Stimulated activated CD8-positive, alpha-beta memory T cell treated with anti-CD3 and anti-CD28 coated beads, Interleukin-15, amount 100 ng/mL, for 48 hours (primary cell): ENCODE results near the gene SLC1A2.

Experiments
- DNase-seq, 2 donors: peaks; one replicate each; pipeline ENCODE4 v3.0.0-alpha.2; 2020; ENCODE audit warnings: low read depth in 2 of 2

Gene SLC1A2

DNA sequence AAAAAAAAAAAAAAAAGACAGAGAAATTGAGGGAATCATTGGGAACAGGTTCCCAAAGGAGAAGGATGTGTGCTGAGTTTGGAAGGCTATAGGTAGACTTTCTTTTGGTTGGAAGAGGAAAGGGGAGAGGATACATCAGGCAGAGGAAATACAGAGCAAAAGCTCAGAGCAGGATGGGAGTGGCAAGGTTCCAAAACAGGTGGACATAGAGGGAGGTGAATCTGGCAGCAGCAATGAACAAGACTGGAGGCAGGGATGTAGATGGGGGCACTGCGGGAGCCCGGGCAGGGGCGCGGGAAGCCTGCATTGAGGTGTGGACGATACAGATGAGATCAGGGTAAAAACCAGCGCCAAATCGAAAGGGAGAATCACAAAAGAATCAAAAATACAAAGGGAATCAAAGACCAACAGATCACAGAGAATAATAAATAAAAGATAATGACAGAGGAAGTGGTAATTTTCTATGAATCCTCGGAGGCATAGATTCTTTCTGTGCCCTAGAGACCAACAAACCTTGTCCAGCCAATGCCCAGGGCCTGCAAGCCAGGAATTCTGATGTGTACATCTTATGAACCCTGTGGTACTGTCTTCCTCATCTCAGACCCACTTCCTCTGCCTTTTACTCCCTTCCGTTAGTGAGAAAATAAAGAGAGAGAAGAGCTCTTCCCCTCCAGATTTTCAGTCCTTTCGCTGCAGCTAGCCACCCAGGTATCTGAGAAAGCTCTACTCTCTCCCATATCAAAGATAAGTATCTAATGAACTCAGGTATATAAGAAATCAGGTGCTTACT is 70.3 kb downstream of the SLC1A2 start:
- DNase-seq: no peak

DNA sequence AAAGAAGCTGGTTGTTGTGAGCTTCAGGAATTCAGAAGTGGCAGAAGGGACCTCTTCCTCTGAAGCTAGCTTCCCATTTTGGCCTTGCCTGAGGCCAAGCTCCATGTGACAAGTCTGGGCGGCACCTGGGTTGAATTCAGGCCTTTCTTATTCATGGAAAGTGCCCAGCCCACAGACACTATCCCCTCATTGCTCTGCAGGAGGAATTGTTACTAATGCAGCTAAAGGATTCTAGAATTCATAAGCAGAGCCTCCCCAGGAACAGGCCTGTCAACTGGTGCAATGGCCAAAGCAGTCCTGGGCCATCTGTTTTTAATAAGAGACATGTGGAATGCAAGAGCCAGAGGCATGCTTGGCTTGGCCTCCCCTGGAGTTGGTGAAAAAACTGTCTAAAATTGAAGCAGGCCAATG is 71.4 kb downstream of the SLC1A2 start:
- no peak for DNase-seq

DNA sequence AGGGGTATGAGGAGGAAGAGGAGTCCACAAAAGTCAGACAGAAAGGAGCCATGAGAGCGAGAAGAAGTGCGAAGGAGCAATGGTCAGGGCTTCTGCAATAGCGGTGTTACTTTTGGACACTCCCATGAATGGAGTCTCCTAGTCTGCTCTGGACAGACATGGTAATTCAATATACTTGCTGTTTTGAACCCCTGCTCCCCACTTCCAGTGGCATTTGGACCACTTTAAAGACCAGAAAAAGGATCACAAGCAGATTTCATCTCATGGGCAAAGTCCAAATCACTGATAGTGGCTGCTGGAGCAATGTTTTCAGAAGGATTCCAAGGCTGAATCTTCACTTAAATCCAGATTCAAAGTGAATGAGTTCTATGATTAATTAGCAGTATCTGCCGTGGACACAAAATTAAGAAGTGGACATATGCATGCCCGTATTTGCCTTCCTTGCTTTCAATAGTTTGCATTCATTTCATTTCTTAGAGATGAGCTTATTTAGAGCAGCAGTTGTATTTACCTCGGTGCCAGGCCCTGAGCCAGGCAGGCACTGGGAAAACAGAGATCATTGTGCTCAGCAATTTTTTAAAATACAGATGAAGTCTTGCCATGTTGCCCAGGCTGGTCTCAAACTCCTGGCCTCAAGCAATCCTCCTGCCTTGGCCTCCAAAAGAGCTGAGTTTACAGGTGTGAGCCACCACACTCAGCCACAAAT is 72.0 kb downstream of the SLC1A2 start:
- no peak for DNase-seq

DNA sequence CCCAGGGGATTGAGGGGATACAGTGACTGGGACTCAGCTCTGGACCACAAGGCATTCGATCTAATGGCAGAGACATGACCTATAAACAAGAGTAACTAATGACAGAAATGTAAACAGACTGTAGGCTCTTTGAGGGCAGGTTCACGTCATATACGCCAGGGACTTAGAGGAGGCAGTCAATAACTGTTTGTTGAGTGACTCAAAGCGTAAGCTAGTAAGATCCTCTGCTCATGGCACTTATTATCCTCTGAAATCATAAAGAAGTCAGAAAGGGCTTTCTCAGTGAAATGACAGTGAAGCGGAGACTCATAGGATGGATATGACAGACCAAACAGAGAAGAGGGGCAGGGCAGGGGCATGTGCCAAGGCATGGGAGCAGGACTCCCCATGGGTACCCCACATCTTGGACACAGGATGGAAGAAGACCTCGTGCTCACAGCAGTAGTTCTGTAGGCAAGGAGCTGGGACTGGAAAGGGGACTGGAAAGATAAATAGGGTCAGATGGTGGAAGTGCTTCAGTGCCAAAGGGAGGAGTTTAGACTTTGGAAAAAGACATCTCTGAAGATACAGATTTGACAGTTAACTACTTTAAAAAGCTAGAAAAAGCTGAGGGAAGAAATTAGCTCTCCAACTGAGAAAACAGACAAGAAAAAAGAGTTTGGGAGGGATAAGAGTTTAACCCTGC is 72.7 kb downstream of the SLC1A2 start:
- DNase-seq: no peak

DNA sequence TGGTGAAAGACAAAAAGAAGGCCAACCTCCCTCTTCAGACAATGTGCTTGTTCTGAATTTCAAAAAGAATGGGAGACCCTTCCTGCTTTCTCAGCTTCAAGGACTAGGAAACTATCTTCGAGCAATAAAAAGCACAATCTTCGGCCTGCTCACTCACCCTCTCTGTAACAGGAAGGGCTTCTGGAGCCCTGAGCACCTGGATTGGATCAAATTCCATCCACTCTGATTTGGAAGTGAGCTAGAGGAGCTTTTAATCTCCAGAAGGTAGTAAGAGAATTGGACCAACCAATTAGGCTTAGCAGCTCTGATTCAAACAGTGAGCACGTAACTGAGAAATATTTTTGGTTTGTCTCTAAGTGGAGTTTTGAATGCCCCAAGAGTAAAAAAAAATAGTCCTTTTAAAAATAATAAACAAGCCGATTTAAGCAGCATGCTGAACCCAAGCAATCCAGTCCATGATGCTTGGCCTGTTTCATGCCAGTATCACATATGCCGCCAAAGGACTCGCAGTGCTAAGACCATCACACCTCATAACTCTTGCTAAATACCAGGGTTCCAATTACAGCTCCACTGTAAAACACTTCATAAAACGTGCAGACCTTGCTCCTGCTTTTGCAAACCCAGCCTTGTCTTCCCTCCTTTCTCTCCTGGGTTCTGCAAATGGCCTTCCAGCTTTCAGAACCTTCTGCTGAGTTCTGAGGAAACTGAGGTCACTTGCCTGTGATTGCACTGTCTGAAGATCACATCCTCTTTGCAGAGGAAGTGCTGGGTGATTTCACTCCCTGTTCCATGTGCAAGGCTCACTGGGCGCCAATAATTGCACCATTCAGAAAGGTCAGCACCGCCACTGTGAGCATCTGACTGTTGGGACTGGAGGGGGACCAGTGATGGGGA is 74.4 kb downstream of the SLC1A2 start:
- no peak for DNase-seq

DNA sequence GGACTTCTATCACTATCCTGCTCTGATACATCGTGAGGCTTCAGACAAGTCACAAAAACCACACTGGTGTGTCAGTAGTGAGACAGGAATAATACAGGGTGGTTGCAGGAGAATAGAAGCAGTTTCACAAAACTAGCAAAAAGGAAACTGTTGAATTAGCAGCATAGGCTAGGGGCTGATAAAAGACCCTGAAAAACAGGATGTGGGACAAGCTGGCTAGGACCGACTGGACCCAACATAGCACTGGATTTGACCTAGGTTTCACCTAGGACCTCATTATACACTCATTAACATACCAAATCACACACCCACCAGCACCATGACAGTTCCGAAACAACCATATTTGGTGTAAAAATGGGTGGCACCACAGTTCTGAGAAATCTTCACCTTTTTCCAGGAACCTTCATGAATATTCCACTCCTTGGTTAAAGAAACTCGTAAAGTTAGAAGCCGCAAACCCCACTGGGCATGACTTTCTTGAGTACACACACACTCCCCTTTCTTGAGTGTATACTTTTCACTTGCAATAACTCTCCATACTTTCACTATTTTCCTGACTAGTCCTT is 76.2 kb downstream of the SLC1A2 start:
- DNase-seq: peak; percentile 12 to 14

DNA sequence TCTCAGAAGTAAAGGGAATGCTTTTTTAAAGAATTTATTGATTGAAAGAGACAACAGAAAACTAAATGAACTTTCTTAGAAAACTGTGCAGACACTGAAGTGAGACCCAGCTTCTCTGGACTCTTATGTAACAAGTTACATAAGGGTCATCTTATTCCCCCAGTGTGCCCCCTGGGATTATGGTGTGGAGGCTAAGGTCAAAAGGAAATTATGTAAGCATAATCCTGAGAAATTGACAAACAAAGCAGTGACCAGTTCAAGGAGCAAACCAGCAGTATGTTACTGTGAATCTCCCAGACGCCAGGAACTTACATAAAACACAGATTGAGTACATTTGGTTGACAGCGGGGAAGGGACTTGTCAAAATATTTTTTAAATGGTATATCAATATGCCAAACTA is 78.6 kb downstream of the SLC1A2 start:
- no peak for DNase-seq

DNA sequence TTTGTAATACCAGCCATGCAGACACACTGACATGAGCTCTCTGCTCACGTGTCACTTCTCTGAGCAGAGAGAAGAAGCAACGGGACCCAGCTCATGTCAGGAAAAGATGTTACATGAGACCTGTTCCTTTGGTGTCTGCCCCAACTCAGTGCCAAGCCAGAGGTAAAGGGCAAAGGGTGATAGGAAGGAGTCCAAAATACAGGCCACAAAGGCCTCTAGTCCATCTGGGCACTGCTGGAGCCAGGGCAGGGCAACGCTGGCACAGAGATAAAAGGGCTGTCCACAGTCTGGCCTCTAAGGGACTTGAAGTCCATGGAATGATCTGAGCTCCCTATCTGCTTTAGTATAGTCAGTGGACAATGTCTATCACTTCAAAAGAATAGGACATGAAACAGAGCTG is 79.3 kb downstream of the SLC1A2 start:
- no peak for DNase-seq

DNA sequence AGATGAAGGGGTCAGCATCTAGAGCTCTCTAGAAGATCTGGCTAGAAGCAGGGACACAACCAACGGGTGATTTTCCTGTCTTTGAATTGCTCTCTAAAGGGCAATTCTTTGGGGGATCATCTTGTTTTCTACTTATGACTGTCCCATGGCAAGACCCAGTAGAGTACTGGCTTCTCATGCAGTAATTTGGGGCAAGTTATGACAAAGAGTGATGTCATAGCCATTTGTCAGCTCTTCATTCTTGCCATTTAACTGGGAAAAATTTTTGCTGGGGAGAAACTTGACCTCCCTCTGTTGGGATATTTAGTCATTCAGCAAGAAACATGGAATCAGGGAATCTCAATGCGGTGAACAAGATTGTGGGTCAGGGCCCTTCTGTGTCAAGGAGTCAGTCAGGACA is 80.4 kb downstream of the SLC1A2 start:
- no peak for DNase-seq

DNA sequence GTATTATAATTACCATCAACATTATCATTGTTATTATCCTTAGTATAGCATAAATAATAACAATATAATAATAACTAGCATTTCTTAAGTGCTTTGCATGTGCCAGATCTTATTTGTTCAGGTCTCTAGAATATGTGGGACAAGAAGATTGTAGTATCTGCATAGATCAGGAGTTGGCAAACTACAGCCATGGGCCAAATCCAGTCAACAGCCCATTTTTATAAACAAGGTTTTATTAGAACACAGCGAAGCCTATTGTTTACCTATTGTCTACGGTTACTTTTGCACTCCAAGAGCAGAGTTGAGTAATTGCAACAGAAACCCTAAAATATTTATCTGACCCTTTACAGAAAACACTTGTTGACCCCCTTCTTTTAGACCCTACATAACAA is 81.4 kb downstream of the SLC1A2 start:
- no peak for DNase-seq

DNA sequence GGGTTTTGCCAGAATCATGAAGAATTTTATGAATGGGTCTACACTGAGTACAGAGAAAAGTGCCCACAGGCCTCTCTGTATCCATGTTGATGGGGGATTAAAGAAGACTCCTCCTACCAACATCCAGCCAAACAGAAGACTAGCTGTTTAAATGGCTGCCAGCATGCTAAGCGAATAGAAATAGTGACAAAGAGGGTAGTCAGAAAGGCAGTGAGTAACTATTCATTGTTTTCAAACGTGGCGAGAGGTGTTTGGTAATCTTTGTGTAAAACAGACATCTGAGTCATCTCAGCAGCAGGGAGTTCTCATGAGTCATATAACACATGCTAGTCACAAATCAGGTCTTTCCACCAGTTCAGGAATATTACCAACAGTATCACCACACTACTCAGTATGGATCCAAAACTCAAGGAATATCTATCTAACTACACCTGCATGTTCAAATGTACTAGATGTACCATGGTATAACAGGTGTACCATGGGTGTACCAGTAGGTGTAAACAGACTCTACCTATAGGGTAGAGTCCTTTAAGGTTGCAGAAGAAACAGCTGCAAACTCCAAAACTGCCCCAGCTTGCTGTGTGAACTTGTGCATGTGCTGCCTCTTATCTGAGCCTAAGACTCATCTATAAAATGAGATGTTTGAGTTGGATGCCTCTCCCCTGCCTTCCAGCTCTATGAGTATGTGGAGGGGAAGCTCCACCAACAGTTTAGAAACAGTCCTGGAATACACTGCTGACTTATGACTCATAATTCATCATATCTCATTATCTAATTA is 82.0 kb downstream of the SLC1A2 start:
- DNase-seq: peak in 1 of 2 donors; percentile 10

DNA sequence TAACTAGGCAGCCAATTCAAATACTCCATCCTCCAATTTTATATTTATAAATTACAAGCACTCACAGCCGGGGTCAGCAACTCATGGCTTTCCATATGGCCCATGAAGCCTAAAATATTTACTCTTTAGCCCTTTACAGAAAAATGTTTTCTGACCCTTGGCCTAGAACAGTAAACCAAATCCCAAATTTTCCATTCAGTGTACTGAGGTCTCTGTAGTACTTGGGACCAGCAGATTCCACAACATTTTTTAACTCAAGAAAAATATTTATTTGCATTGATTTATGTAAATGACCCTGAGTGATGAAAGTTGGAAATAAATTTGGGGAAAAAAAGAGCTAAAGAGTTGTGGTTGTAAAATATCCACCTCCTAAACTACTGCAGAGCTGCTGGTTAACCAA is 82.6 kb downstream of the SLC1A2 start:
- no peak for DNase-seq

DNA sequence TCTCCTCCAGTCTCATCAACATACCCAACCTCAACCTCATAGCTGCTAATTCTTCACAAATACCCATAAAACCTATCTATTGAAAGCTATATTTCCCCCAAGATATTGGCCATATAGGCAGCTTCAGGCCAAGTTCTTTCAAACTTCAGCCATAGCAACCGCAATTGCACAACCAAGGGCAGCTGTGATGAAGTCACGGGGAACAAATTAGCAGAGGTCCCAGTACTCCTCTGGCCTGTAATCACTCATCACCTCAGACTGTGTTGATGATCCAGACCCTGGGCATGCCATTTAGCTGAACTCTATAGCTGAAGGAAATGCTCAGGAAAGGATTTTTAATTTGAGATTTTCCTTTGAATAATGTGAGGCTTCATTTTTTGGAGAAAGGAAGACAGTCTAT is 84.1 kb downstream of the SLC1A2 start:
- DNase-seq: no peak

DNA sequence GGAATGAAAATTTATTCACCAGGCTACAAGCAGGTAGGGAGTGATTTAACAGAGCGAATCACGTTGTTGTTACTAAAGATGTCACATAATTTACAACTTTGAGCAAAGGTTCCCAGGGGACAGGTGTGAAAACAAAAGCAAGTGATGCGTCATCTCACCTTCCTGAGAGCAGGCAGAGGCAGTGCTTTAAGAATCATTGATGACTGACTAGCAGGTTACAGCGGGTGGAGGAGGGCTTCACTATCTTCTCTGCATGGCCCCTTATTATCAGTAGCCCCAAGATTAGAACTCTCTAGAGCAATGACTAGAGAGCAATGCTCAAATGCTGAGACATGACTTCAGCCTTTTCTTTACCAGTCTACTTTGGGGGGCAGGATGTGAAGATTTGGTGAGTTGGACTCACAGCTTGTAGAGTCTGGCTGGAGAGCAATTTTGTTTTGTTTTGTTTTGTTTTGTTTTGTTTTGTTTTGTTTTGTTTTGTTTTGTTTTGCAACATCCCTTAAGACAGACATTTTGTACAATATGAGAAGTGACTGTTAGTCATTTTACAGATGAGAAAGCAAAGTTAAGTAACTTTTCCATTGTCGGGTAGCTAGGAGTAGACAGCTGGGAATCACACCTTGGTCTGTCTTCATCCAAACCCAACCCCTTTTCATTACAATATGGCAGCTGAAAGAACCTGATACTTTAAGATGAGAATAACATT is 84.8 kb downstream of the SLC1A2 start:
- DNase-seq: no peak

DNA sequence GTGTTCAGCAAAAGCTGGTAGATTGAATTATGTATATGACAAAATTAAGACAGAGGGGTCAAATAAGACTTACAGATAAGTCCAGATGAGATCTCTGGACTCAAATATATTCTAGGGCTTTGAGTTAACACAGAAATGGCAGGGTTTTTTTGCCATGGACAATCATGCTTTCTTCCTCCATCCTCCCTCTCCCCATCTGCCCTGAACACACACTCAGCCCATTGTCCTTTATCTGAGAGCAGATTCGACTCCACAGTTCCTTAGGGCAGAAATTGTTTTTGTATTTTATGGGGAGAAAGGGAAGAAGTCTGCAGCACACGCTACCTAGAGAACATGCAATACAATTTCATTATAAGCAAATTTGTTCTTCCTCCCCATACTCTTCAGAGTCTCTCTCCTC is 86.8 kb downstream of the SLC1A2 start:
- no peak for DNase-seq

DNA sequence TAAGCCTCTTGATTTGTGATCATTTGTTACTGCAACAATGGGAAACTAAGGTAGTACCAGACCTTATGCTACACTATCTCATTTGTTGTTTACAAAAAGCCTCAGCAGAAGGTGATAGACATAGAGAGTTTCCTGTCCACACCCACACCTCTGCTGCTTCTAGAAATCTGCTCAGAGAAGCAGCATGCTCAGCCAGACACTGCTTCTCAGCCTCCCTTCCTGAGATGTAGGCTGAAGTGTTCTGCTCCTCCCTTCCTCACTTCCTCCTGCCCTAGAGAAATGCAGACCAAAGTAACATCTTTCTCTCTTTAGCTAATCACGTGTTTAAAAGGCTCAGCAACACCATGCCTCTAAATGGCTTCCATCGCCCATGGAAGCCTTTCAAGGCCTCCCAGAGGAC is 88.4 kb downstream of the SLC1A2 start:
- DNase-seq: no peak

DNA sequence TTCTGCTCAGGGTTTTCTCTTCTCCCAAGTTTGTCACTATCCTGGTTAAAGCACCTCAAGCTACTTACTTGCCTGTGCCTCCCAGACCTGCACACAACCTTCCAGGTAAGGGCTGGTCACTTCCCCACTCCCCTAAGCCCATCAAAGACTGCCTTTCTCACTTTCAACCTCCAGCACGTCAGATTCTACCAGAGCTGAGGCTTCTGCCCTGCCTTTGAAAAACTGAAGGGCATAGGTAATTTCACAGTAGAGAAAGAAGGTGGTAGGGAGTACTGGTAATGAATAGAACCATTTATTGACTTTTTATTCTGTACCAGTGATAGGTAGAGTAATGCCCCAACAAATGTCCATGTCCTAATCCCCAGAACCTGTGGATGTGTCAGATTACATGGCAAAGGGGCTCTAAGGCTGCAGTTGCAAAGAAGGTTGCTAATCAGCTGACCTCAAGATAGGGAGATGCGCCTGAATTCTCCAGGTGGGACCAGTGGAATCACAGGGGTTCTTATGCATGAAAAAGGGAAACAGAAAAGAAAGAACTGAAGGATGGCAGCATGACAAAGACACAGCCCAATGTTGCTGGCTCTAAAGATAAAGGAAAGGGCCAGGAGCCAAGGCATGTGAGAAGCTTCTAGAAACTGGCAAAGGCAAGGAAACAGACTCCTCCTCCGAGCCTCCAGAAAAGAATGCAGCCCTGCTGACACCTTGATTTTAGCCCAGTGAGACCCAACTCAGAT is 89.0 kb downstream of the SLC1A2 start:
- no peak for DNase-seq

DNA sequence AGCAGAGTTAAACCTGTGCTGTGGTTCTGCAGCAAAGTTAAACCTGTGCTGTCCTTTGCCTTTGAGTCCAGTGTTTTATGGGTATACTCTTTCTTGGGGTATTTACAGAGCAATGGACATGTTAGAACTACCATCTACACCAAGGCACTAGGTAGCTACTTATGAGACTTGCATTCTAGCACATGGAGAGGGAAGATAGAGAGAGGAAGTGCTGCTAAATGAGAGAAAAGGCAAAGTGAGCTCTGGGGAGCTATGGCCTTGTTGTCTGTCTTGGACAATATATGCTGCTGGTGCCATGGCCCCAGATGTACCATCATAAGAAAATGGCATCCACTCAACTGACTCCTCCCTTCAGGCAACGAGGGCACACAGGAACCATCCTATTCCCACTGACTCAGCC is 91.5 kb downstream of the SLC1A2 start:
- no peak for DNase-seq

DNA sequence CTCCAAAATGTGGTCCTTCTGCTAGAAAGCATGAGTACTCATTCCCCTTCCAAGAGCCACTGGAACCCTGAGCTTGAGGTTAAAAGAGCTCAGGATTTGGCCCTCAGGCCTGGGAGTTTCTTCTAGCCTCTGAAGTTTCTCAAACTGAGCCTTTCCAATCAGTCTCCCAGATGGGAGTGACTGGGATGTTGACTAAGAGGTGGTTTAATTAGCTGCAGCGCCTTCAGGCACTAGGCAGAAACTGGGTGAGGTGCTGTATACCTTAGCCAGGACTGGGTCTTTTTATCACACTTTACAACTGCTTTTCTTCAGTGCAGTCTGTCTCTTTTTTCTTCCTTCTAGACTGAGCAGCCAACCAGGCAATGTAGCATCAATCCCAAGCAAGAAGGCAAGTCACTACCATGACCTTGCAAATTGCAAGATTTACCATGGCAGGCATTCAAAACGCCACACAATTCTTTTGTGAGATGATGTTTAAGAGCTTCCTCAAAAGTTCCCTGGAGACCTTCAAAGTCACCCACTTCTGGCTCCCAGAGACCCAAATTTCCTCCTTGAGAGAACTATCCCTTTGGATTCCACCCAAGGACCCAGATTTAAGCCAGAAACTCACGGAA is 93.0 kb downstream of the SLC1A2 start:
- DNase-seq: no peak
